Neuronal stem cell (in vitro differentiated cells): ENCODE measurements around the gene BHLHA9.
"Not testable (repeated sequence)": the region's sequence is repeated elsewhere in the genome, so short reads cannot be mapped to it uniquely, and the experiment has no call there.

Experiments used
- DNase-seq: peaks from one replicate; pipeline ENCODE4 v3.0.0-alpha.2; 2013; ENCODE audit warnings: low spot score
- H2AFZ ChIP-seq: one replicate; pipeline ENCODE4 v1.6.1; 2013; ENCODE audit warnings: mild to moderate bottlenecking, low read length, inconsistent platforms
- H2AK5ac ChIP-seq: 2 replicates; pipeline ENCODE4 v1.6.1; 2013; ENCODE audit warnings: low read depth, mild to moderate bottlenecking, inconsistent platforms, low read length, moderate library complexity, mixed read lengths
- H2BK120ac ChIP-seq: 2 replicates; pipeline ENCODE4 v1.6.1; 2013; ENCODE audit warnings: low read depth, mild to moderate bottlenecking, inconsistent platforms, low read length, moderate library complexity, mixed read lengths
- H2BK12ac ChIP-seq: one replicate; pipeline ENCODE4 v1.6.1; 2013; ENCODE audit warnings: low read length, inconsistent platforms
- H2BK15ac ChIP-seq: 2 replicates; pipeline ENCODE4 v1.6.1; 2013; ENCODE audit warnings: mild to moderate bottlenecking, low read length, inconsistent platforms, mixed read lengths
- H2BK5ac ChIP-seq: one replicate; pipeline ENCODE4 v1.6.1; 2013; ENCODE audit warnings: inconsistent platforms, mild to moderate bottlenecking, low read length, moderate library complexity
- H3K14ac ChIP-seq: one replicate; pipeline ENCODE4 v1.6.1; 2013; ENCODE audit warnings: low read length, inconsistent platforms
- H3K18ac ChIP-seq: 2 replicates; pipeline ENCODE4 v1.6.1; 2013; ENCODE audit warnings: low read length, inconsistent platforms
- H3K23ac ChIP-seq: 2 replicates; pipeline ENCODE4 v1.6.1; 2013; ENCODE audit warnings: low read depth, mild to moderate bottlenecking, mixed read lengths, low read length, inconsistent platforms; ENCODE audit not compliant: poor library complexity
- H3K27ac ChIP-seq: replicated peaks from 3 replicates; pipeline ENCODE4 v1.5.1; 2013; ENCODE audit warnings: low read length, inconsistent platforms
- H3K27me3 ChIP-seq, 3 experiments: 2 replicates each; pipeline ENCODE4 v1.6.1; 2013; ENCODE audit warnings: low read length in 3 of 3, mild to moderate bottlenecking in 2 of 3, inconsistent platforms in 1 of 3, low read depth in 1 of 3, mixed read lengths in 1 of 3, moderate library complexity in 1 of 3; ENCODE audit not compliant: control insufficient read depth in 3 of 3, insufficient read depth in 3 of 3
- H3K36me3 ChIP-seq, 2 donors: replicated peaks in 1 of 2; 2 replicates each; pipeline ENCODE4 v1.6.1; 2013; ENCODE audit warnings: low read length in 2 of 2; ENCODE audit not compliant: control insufficient read depth in 2 of 2, insufficient read depth in 2 of 2
- H3K4ac ChIP-seq: 2 replicates; pipeline ENCODE4 v1.6.1; 2013; ENCODE audit warnings: inconsistent platforms, mild to moderate bottlenecking, low read length, moderate library complexity
- H3K4me1 ChIP-seq, 2 donors: 1 replicate in 1 of 2; 2 replicates in 1 of 2; pipeline ENCODE4 v1.6.1; 2013; ENCODE audit warnings: low read length in 2 of 2, low read depth in 1 of 2; ENCODE audit not compliant: control insufficient read depth in 2 of 2, insufficient read depth in 1 of 2
- H3K4me2 ChIP-seq: one replicate; pipeline ENCODE4 v1.6.1; 2013; ENCODE audit warnings: mild to moderate bottlenecking, low read length, inconsistent platforms; ENCODE audit not compliant: insufficient read depth, poor library complexity, severe bottlenecking
- H3K4me3 ChIP-seq, 2 donors: 2 replicates each; pipeline ENCODE4 v1.5.1; 2013; ENCODE audit warnings: low read length in 2 of 2, mild to moderate bottlenecking in 2 of 2, inconsistent platforms in 1 of 2, moderate library complexity in 1 of 2
- H3K79me1 ChIP-seq: one replicate; pipeline ENCODE4 v1.6.1; 2013; ENCODE audit warnings: low read depth, mild to moderate bottlenecking, inconsistent platforms, low read length, moderate library complexity
- H3K9ac ChIP-seq: one replicate; pipeline ENCODE4 v1.6.1; 2013; ENCODE audit warnings: mild to moderate bottlenecking, low read depth, low read length, inconsistent platforms; ENCODE audit not compliant: poor library complexity
- H3K9me3 ChIP-seq, 2 donors: replicated peaks in 1 of 2; 2 replicates each; pipeline versions ENCODE3 to v1.6.1; 2013; ENCODE audit warnings: low read length in 2 of 2, mild to moderate bottlenecking in 2 of 2, inconsistent platforms in 1 of 2, low read depth in 1 of 2, mixed read lengths in 1 of 2, moderate library complexity in 1 of 2; ENCODE audit not compliant: control insufficient read depth in 2 of 2, insufficient read depth in 1 of 2
- H4K8ac ChIP-seq: one replicate; pipeline ENCODE4 v1.6.1; 2013; ENCODE audit warnings: low read depth, mild to moderate bottlenecking, inconsistent platforms, low read length, moderate library complexity
- H4K91ac ChIP-seq: one replicate; pipeline ENCODE4 v1.6.1; 2013; ENCODE audit warnings: low read length, low read depth, mild to moderate bottlenecking, inconsistent platforms; ENCODE audit not compliant: poor library complexity
- WGBS, 2 donors: extraction: QIAGEN DNeasy Blood & Tissue Kit; methylation state at CpG; one replicate each; pipeline ENCODE4 v1.1.7; 2013; ENCODE audit warnings: missing lambda C conversion rate in 2 of 2, mixed read lengths in 1 of 2; ENCODE audit not compliant: insufficient read length in 2 of 2, insufficient replicate concordance in 1 of 2; ENCODE audit errors: extremely low coverage in 2 of 2; 5-methylcytosine and 5-hydroxymethylcytosine counted together

The BHLHA9 gene

DNA sequence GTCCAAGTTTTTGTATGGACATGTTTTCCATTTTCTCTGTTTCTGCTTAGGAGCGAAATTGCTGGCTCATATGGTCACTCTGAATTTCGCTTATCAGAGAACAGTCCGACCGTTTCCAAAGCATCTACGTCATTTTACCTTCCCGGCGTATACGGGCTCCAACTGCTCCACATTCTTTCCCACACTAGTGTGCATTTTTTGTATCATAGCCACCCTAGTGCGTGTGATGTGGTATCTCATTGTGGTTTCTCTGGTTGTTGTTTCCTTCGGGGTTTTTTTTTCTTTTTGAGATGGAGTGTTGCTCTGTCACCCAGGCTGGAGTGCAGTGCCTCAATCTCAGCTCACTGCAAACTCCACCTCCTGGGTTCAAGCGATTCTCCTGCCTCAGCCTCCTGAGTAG, 31.0 kb upstream of the BHLHA9 start:
- Histone ChIP-seq H3K79me1 (no peaks in the 10 kb centered on the region), H3K4me3 (no peak overlapping the region), H2AFZ (no peak overlapping the region), H3K4me2 (no peak overlapping the region), H3K27me3 (no peaks in the 10 kb centered on the region), H2BK120ac (no peak overlapping the region), H3K23ac (no peak overlapping the region), H2BK12ac (no peak overlapping the region), H2AK5ac (no peak overlapping the region), H3K4ac (no peak overlapping the region), H4K8ac (no peak overlapping the region), H3K18ac (no peak overlapping the region), H3K9ac (no peak overlapping the region), H3K14ac (no peak overlapping the region), H3K9me3 (peaks cover 0 to 3% of the 10 kb centered on the region in 2 donors), H2BK15ac (no peak overlapping the region), H3K4me1 (no peaks in the 10 kb centered on the region), H4K91ac (no peak overlapping the region), H3K27ac (no peak overlapping the region), H3K36me3 (no peaks in the 10 kb centered on the region), H2BK5ac (no peak overlapping the region)
- WGBS, 2 donors = no CpG with 5 or more reads among the region's 11 CpGs
- no peak for DNase-seq

DNA sequence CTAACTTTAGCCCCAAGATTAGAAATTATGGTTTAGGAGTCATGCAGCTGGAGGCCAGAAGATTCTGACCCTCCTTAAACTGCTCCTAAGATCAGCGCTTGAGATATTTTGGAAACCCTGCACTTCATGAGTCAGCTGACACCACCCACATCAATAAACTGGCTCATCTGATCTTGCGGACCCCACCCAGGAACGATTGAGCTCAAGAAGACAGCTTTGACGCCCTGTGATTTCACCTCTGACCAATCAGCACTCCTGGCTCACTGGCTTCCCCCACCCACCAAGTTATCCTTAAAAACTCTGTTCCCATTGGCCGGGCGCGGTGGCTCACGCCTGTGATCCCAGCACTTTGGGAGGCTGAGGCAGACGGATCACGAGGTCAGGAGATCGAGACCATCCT, 29.8 kb upstream of the BHLHA9 start:
- not testable (repeated sequence) for H4K8ac ChIP-seq, H3K27ac ChIP-seq, H3K4me2 ChIP-seq, H3K79me1 ChIP-seq, H2BK15ac ChIP-seq, H2BK120ac ChIP-seq, H3K4ac ChIP-seq, H2BK12ac ChIP-seq, H2BK5ac ChIP-seq, H3K23ac ChIP-seq, H3K18ac ChIP-seq, H2AK5ac ChIP-seq, H4K91ac ChIP-seq, H3K4me3 ChIP-seq, DNase-seq, H3K36me3 ChIP-seq, H3K27me3 ChIP-seq, H3K9me3 ChIP-seq, H3K4me1 ChIP-seq, H3K14ac ChIP-seq, H2AFZ ChIP-seq, H3K9ac ChIP-seq
- WGBS, 2 donors = no CpG with 5 or more reads among the region's 11 CpGs

DNA sequence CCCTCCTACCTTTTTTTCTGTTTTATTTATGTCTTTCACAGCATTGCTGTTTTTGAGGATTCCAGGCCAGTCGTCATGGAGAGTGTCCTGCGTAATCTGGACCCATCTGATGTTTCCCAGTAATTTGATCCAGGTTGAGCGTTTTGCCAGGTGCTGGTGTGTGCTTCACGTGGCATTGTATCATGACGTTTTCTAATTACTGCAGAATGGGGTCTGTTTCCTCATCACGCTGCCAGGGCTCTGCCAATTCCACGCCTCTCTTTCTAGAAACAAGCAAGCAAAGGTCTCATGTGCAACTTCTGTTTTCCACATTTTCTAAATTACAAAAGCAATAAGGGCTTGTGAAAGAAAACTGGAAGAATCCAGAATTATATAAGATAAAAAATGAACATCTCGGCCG, 28.3 kb upstream of the BHLHA9 start:
- Histone ChIP-seq H2BK5ac (no peak overlapping the region), H3K9me3 (peaks cover 0 to 3% of the 10 kb centered on the region in 2 donors)

DNA sequence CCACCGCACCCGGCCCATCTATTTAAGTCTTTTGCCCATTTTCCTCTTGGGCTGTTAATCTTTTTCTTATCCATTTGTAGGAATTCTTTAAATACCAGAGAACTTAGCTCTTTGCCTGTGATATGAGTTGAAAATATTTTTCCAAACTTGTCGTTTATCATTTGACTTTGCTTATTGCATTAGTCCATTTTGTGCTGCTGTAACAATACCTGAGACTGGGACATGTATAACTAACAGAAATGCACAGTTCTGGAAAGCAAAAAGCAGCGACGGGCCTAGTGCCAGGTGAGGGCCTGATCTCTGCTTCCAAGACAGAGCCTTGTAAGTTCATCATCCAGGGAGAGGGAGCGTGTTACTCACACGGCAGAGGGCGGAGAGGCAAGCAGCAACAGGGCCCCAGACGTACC, 25.6 kb upstream of the BHLHA9 start:
- H3K4me3 ChIP-seq = no peak overlapping the region
- no CpG with 5 or more reads among the region's 9 CpGs for WGBS, 2 donors
- H3K27ac ChIP-seq = no peak overlapping the region
- H3K14ac ChIP-seq = peak overlapping the region; percentile 71
- H3K4me2 ChIP-seq = no peak overlapping the region
- no peak overlapping the region for H2BK12ac ChIP-seq
- no peak overlapping the region for H4K91ac ChIP-seq
- no peak for DNase-seq
- H3K18ac ChIP-seq = no peak overlapping the region
- no peak overlapping the region for H3K23ac ChIP-seq
- H3K9me3 ChIP-seq = no peaks in the 10 kb centered on the region
- H2AK5ac ChIP-seq = no peak overlapping the region
- H3K79me1 ChIP-seq = no peaks in the 10 kb centered on the region
- no peak overlapping the region for H2AFZ ChIP-seq
- no peak overlapping the region for H2BK15ac ChIP-seq
- no peak overlapping the region for H3K9ac ChIP-seq
- H2BK5ac ChIP-seq = no peak overlapping the region
- no peak overlapping the region for H4K8ac ChIP-seq
- no peaks in the 10 kb centered on the region for H3K36me3 ChIP-seq
- no peaks in the 10 kb centered on the region for H3K27me3 ChIP-seq
- H3K4ac ChIP-seq = no peak overlapping the region
- H3K4me1 ChIP-seq = no peaks in the 10 kb centered on the region
- no peak overlapping the region for H2BK120ac ChIP-seq

More for the DNA sequence above, 28.3 kb upstream of the BHLHA9 start:
- WGBS, 2 donors = no CpG with 5 or more reads among the region's 9 CpGs
- Histone ChIP-seq H2AK5ac (no peak overlapping the region), H3K4ac (no peak overlapping the region), H3K23ac (no peak overlapping the region), H3K79me1 (no peaks in the 10 kb centered on the region), H3K18ac (no peak overlapping the region), H3K27ac (no peak overlapping the region), H3K9ac (no peak overlapping the region), H2AFZ (no peak overlapping the region), H3K4me3 (no peak overlapping the region), H2BK120ac (no peak overlapping the region), H2BK12ac (no peak overlapping the region), H3K4me2 (no peak overlapping the region), H3K4me1 (no peaks in the 10 kb centered on the region), H3K14ac (no peak overlapping the region), H4K91ac (no peak overlapping the region), H3K36me3 (no peaks in the 10 kb centered on the region), H2BK15ac (no peak overlapping the region), H4K8ac (no peak overlapping the region), H3K27me3 (no peaks in the 10 kb centered on the region)
- DNase-seq = no peak
